ENCODE measurements around the gene TK1.
A peak's percentile ranks its signal among the peaks of the same experiment; 100 is the strongest.

The TK1 gene

GRCh38 chr17:78219396-78220150, 32.7 kb upstream of the TK1 start:
- no peak for DNase-seq

GRCh38 chr17:78214706-78215061, 27.8 kb upstream of the TK1 start:
- DNase-seq = no peak

- peak; percentile 69 to 80 for DNase-seq
Measured at GRCh38 chr17:78214016-78214705, 27.3 kb upstream of the TK1 start, which contains the start of gene BIRC5. Gene BIRC5, plus strand, starts transcription at chr17:78214253. Its CDS starts 64 bp downstream, at chr17:78214317.

DNA sequence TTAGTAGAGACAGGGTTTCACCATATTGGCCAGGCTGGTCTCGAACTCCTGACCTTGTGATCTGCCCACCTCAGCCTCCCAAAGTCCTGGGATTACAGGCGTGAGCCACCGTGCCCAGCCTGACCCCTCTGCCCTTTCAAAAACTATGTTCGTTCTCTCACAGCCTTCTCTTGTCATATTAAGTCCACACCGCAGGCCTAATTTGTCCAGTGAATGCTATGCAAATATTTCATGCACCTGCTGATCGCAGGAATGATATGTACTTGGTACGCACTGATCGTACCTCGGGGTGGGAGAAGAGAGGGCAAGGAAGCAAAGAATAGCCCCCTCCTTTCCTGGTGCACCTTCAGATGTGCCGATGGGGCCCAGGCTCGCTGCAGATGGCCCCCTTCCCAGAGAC, 24.2 kb upstream of the TK1 start:
- no peak for DNase-seq

- no peak for DNase-seq
Measured at GRCh38 chr17:78210111-78210510, 23.3 kb upstream of the TK1 start.

- no peak for DNase-seq
Measured at GRCh38 chr17:78208486-78208885, 21.6 kb upstream of the TK1 start.

DNA sequence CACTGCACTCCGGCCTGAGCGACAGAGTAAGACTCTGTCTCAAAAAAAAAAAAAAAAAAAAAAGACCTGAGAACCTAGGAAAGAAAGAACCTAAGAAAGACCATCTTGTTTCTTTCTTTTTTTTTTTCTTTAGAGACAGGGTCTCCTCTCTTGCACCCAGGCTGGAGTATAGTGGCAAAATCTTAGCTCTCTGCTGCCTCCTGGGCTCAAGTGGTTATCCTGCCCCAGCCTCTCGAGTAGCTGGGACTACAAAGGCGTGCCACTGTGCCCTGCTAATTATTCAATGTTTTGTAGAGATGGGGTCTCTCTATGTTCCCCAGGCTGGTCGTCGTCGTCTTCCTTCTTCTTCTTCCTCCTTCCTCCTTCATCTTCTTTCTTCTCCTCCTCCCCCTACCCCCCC, 19.4 kb upstream of the TK1 start:
- DNase-seq = no peak

DNA sequence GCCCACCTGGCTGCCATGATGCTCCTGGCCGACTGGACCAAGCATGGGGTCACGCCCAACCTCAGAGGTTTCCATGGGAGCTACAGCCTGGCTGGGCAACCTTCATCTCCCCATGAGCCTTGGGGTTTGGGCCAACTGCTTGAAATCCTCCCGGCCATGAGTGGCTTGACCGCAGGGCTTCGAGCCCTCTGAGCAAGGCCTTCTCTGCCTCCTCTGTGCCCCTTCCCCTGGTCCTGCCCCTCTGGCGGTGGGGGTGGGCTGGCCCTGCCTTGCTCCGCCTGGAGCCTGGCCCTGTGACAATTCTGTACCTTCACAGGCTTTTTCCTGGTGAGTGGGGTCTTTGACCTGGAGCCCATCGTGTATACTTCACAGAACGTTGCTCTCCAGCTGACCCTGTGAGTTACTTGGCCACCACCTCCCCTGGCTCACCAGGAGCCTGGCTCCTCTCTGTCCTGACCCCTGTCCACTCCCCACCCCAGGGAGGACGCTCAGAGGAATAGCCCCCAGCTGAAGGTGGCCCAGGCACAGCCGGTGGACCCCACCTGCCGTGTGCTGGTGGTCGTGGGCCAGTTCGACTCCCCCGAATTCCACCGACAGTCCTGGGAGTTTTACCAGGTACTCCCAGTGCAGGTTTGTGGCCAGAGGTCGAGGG, 18.4 kb upstream of the TK1 start:
- no peak for DNase-seq

DNA sequence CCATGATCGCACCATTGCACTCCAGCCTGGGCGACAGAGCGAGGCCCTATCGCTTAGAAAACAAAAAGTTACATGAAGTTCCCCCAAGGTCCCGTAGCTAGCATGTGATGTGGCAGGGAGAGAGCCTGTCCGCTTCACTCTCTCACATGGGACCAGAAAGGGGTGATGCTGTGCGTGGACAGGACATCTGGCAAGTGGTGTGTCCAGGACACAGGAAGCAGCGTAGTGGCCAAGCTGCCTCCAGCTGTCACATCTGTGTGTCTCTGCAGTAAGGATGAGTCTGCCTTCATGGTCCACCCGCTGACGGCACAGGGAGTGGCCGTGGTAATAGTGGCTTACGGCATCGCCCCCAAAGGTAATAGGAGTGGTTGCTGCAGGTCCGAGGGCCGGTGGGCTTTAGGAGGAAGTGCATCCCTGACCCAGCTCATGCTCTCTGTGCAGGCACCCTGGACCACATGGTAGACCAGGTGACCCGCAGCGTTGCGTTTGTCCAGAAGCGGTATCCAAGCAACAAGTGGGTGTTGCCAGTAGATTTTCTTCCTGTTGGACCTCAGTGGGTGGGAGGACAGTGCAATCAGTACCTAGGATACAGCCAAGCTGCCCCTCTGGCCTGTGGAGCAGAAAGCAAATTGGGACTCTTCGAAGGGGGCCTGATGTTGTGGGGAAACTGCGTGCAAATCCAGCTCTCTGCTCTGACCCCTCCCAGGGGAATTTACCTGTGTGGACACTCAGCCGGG, 17.7 kb upstream of the TK1 start:
- no peak for DNase-seq

GRCh38 chr17:78202666-78203065, 15.8 kb upstream of the TK1 start:
- DNase-seq = no peak

DNA sequence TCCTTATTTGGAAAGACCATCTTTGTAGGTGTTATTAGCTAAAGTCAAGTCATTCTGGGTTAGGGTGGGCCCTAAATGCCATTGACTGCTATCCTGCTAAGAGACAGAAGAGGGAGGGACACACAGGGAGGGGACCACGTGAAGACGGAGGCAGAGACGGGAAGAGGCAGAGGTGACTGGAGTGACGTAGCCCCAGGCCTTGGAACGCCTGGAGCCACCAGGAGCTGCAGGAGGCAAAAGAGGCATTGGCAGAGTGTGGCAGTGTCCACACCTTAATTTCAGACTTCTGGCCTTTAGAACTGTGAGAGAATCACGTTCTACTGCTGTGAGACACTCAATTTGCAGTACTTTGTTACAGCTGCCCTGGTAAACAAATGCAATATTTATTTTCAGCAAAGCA, 13.6 kb upstream of the TK1 start:
- no peak for DNase-seq

DNA sequence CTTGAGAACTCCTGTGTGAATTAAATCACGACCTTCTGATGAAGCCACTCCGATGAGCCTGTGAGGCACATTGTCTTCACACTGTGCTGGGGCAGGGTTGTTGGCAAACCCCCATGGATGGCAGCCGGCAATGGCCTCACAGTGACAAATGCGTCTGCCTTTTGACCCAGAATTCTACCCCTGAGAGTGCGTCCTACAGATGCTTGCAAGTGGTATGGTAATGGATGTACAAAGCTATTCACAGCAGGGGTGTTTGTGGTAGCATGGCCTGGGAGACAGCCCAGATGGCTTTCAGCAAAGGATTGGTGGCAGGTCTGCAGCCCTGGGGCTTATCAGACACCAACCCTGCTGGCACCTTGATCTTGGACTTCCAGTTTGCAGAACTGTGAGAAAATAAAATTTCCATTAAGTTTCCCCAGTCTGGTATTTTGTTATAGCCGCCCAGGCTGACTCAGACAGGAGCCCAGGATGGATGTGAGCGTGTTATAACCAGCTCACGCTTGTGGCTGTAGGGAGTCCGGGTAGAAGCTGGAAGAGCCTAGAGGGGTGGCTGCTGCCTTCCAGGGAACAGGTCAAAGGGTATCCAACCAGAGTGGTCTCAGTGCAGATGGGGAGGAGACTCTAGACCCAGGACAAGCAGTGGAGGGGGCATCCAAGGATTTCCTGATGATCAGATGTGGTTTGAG, 10.4 kb upstream of the TK1 start:
- DNase-seq = no peak

DNA sequence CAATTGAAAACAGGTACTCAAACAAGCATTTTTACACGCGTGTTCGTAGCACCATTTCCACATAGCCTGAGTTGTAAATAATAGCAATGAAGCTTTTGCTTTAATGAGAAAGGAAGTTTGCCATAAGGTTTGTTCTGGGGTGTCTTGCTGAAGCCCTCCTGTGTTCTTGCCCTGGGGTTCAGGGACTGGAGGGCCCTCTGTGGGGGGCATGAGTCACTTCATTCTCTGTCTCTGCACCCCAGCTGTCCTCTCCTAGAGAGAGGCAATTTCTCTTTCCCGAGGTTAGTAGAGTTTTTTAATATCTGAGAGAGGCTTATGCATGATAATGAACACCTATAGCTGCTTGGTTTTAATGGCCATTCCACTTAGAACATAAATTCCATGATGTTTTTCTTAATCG, 9.9 kb upstream of the TK1 start:
- no peak for DNase-seq

GRCh38 chr17:78185981-78186691, 716 bp downstream of the TK1 start:
- DNase-seq = peak in 1 of 2 donors; percentile 10

DNA sequence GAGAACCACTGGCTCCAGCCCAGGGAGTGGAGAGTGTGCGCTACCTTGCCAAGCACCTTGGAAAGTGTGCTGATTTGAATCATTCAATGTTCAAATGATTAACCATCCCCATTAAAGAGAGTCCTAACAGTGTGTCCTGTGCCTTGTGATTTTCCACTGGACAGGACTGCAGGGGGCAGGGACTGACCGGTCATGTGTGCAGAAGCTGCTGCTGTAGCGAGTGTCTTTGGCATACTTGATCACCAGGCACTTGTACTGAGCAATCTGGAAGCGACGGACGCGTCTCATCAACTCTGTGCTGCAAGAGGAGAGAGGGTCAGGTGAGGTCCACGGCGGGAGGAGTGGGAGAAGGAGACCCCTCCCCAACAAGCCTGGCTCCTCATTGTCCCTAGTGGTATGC, 2.0 kb downstream of the TK1 start:
- no peak for DNase-seq

- DNase-seq = no peak
Measured at GRCh38 chr17:78184351-78184750, 2.5 kb downstream of the TK1 start.

DNA sequence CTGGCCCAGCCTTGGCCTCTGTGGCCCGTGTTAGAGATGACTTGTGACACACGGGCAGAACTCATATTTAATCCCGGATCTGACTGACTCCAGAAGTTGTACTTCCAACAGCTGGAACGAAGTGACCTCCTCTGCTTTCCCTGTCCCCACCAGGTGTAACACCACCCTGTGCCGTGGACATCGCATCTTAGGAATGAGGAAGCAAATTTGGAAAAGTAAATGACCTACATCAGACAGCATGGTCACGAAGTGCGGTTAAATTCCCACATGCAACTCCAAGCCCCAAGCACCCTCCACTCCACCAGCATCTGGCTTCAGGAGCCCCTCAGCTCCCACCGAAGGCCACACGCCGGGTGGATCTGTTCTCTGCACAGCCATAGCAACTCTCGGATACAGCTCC, 2.9 kb downstream of the TK1 start:
- DNase-seq = no peak

GRCh38 chr17:78182504-78182903, 4.3 kb downstream of the TK1 start:
- DNase-seq = no peak

DNA sequence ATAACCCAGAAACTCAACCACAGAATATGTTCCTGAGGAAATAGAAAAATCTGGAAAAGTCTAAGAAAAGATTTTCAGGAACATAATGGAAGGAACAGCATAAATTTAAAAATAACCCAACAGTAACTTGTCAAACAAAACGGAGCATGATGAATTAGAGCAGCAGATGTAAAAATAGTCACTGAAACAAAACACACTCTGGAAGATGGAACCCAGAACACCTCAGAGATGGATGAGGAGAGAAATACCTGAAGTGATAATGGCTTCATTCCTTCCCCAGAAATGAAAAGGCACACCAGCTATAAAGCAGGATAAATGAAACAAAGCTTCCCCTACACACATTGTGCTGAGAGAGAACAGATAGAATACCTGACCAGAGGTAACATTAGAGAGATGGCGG, 6.3 kb downstream of the TK1 start:
- no peak for DNase-seq

DNA sequence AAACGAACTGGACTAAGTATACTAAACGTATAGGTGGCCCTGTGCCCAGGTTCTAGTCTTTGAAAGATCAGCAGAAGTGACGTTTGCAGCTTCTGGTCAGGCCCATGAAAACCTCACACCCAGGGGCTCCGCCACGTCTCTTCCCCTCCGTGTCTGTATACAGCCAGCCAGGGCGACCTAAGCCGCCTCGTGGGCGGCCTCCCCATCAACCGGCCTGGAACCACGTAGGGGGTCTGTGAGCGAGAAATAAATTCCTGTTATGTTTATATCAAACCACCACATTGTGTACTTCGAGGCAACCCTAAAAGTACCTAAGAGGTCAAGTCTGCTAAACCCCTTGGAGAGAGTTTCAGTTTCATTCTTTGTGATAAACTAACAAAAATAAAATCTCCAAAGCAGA, 6.8 kb downstream of the TK1 start:
- DNase-seq = no peak

GRCh38 chr17:78179372-78179771, 7.5 kb downstream of the TK1 start:
- no peak for DNase-seq

- DNase-seq = peak; percentile 33 to 53
Measured at GRCh38 chr17:78176548-78177025, 10.3 kb downstream of the TK1 start.
